ENCODE data around the gene NEU2. TPM values are rescaled to one million over a fixed set of nuclear protein-coding genes. Genes with fewer than 3 reads are reported as not detected.
A peak's percentile ranks its signal among the peaks of the same experiment; 100 is the strongest.

Gene NEU2
- total and polyA plus RNA-seq, 9 of the 15 experiments (the other 6 are each of a cell fraction or from before 2014, with no cell fraction given) = not detected

DNA sequence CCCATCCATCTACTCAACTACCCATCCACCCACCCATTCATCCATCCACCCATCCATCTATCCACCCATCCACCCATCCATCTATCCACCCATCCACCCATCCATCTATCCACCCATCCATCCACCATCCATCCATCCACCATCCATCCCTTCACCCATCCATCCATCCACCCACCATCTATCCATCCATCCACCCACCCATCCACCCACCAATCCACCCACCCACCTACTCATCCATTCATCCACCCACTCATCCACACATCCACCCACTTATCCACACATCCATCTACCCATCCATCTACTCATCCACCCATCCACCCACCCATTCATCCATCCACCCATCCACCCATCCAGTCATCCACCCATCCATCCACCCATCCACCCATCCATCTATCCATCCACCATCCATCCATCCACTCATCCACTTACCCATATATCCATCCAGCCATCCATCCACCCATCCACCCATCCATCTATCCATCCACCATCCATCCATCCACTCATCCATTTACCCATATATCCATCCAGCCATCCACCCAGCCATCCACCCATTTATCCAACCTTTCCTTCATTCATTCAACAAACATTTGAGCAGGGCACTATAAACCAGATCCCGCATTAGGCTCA, 17.3 kb upstream of the NEU2 start:
- TF ChIP-seq NFIC (IDR thresholded peaks at IDR 0.05) (no peak), HNRNPK (IDR thresholded peaks at IDR 0.05; ENCODE audit: low read depth, low read length, poor library complexity, severe bottlenecking) (no peak), MEF2A (IDR thresholded peaks at IDR 0.05; ENCODE audit: control insufficient read depth, low read depth, low read length) (no peak), TOE1 (IDR thresholded peaks at IDR 0.05; ENCODE audit: borderline replicate concordance) (no peak), TOE1 (CRISPR knock-in tag; IDR thresholded peaks at IDR 0.05; ENCODE audit: borderline replicate concordance, low read depth) (no peak), EGR1 (conservative IDR thresholded peaks at IDR 0.05) (peak; percentile 56), SIN3B (IDR thresholded peaks at IDR 0.05; ENCODE audit: low read depth) (no peak)
- H3K4me3 ChIP-seq = no peak overlapping the region
- no peaks in the 10 kb centered on the region for H3K79me2 ChIP-seq (ENCODE audit: control insufficient read depth, insufficient read depth, low read length)
- no peak overlapping the region for H3K4me2 ChIP-seq (ENCODE audit: insufficient read depth, low read length)
- CTCF ChIA-PET (ENCODE audit: low intra/inter-chr PET ratio) = no interaction called here
- BruUV-seq (replicated peaks) = no TSS peak
- DNase-seq (ENCODE audit: extremely low read depth in 1 of 4, low spot score in 3 of 4) (no peak), ATAC-seq (no peak), FAIRE-seq (no peak)
- POLR2A ChIA-PET = no interaction called here
- no peaks in the 10 kb centered on the region for H4K20me1 ChIP-seq (replicated peaks; ENCODE audit: control insufficient read depth, insufficient read depth, low read length)
- intact Hi-C loops (cut with micrococcal nuclease) = no loop called here
- no peaks in the 10 kb centered on the region for H3K9me1 ChIP-seq (ENCODE audit: control insufficient read depth, insufficient read depth, low read length)
- no peak overlapping the region for H3K9ac ChIP-seq (ENCODE audit: insufficient read depth in 1 of 2, low read depth in 2 of 2, low read length in 2 of 2)
- H3K4me1 ChIP-seq (replicated peaks in 1 of 2; ENCODE audit: control insufficient read depth in 2 of 2, insufficient read depth in 2 of 2, low read length in 2 of 2) = no peaks in the 10 kb centered on the region
- in situ Hi-C loops (cut with MboI) = no loop called here
- no peaks in the 10 kb centered on the region for H3K9me3 ChIP-seq (replicated peaks; ENCODE audit: control insufficient read depth, insufficient read depth, low read depth, low read length)
- H2AFZ ChIP-seq (ENCODE audit: low read depth, low read length) = no peak overlapping the region
- H3K27me3 ChIP-seq (ENCODE audit: control insufficient read depth in 2 of 2, insufficient read depth in 2 of 2, low read length in 2 of 2) = peaks cover 0 to 8% of the 10 kb centered on the region in 2 experiments; a peak in 2 of 5 replicates
- no peak overlapping the region for H3K27ac ChIP-seq (ENCODE audit: extremely low read depth, low read depth, low read length)
- 0% methylated on average over 1 of the region's 1 CpG for WGBS (ENCODE audit: insufficient coverage, low coverage, missing lambda C conversion rate)
- H3K36me3 ChIP-seq (ENCODE audit: control insufficient read depth, insufficient read depth, low read length) = no peaks in the 10 kb centered on the region
